Inflammatory macrophage (primary cell): Measurements from ENCODE around the gene TBL2.
"Not testable (repeated sequence)": the region's sequence is repeated elsewhere in the genome, so short reads cannot be mapped to it uniquely, and the experiment has no call there.

Experiments
- DNase-seq, 2 donors: peaks; one replicate each; pipeline ENCODE4 v3.0.0-alpha.2; 2020 to 2022

Gene TBL2

DNA sequence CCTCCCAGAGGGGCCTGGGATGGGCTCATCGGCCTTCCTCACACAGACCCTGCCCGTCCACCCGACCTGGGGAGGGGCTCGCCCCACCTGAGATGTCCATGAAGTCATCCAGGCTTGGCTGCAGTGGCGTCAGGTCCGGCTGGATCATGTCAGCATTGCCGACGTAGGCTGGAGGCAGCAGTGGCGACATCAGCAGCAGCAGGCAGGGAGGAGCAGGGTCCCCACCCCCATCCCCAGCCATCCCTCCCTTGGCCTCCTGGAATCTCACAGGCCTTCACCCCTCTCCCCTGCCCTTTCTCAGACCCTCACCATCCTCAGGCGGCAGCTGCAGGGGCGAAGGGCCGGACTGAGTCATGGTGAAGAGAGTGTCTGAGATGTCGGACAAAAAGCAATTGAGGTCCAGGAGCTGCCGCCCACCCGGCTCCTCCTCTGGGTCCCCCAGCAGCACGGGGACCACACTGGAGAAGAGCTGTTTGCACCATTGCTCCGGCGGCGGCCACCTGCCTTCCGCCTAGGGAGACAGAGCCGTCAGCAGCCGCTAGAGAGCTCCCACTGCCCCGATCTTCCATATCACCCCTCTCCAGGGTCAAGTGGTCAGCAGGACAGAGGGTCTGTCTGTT, 27.3 kb upstream of the TBL2 start:
- DNase-seq, result no peak

- DNase-seq, result peak; percentile 83 to 92
Measured at GRCh38 chr7:73602721-73603651, 24.6 kb upstream of the TBL2 start.

DNA sequence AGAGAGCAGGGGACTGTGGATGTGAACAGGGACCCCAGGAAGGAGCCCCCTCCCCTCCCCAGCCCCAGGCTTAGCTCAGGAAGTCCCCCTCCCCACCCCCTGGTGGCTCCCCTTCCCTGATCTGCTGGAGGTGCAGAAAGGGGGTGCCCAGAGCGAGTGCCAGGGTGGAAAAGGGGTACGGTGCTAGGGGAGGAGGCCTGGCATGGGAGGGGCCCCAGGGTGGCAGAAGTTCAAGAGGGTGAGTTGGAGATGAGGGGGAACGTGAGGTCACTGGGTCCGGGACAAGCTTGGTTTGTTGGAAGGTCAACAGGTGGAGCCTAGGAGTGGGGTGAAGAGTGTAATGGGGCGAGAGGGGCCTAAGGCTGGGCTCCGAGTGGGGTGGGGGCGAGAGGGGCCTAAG, 21.5 kb upstream of the TBL2 start:
- no peak for DNase-seq

- DNase-seq, result peak in 1 of 2 donors; percentile 5
Measured at GRCh38 chr7:73599151-73599882, 20.9 kb upstream of the TBL2 start.

DNA sequence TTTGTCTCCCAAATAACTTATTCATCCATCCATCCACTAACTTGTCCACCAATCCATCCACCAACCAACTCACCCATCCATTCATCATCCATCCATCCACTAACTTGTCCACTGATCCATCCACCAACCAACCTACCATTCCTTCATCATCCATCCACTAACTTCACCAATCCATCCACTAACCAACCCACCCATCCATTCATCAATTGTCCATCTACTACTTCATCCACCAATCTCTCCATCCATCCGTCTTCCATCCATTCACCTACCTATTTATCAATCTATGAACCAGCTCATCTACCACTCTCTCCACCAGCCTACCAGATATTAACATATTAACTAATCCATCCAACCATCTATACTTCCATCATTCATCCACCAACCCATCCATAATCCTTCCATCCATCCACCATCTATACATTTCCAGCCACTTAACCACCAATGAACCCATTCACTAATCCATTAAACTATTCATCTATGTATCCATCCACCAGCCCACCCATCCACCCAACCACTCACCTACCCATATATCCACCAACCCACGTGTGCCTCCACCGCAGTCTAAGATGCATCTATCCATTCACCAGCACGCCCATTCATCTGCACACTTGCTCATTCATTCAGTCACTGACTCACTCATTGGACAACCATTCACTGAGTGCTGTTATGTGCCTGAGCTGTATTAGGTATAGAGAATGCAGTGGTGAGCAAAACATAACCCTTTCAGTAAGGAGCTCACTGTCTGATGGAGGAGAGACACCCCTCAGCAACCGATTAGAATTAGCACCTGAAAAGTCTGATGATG, 19.8 kb upstream of the TBL2 start:
- no peak for DNase-seq

GRCh38 chr7:73596191-73597065, 18.0 kb upstream of the TBL2 start:
- no peak for DNase-seq

- DNase-seq, result no peak
Measured at GRCh38 chr7:73595358-73595757, 17.0 kb upstream of the TBL2 start.

DNA sequence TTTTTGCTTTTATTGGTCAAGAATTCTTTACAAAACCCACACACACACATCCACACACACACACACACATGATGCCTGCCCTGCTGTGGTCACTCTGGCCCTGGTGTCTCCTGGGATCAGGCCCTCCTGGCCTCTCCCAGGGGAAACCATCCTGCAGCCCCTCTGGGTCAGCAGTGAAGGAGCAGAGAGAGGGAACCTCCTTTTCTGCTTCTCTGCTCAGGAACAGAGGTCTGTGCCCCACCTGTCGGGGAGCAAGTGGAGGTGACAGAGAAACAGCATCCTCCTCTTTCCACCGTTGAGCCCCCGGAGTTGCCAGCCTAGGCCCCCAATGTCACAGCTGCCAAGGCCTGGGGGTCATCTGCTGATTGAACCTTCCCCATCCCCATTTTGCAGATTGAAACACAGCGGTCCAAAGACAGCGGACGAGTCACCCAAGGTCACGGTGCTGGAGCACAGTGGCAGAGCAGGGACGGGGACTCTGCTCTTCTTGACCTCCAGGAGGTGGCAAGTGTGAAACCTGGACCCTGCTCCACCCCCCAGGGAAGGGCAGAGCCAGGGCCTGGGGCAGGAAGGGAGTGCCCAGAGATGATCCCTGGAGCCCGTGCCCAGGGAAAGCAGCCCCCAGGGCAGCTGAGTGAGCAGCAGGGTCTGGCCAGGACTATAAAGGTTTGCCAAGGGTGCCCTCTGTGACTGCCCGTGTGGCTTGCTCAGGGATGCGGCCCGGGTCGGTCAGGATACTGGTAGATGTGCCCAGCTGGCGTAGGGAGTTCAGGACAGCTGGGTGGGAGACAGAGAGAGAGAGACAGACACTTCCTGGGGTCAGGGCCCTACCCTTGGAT, 15.0 kb upstream of the TBL2 start:
- DNase-seq, result peak in 1 of 2 donors; percentile 24

DNA sequence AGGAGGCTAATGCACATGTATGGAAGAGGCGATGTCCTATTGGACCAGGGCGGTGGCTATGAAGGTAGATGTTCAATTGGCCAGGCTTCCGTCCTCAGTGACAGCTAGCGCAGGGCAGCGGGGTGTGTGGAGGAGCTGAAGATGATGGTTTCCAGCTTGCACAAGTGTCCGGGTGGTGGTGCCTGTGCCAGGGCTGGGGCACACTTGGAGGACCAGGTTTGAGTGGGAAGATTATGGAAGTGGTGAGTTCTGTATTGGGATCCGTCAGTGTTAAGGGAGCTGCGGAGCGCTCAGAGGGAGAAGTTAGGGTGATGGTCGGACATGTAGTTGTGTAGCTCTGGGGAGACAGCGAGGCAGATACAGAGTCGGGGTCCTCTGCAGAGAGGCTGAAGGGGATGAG, 8.5 kb upstream of the TBL2 start:
- DNase-seq, result no peak

DNA sequence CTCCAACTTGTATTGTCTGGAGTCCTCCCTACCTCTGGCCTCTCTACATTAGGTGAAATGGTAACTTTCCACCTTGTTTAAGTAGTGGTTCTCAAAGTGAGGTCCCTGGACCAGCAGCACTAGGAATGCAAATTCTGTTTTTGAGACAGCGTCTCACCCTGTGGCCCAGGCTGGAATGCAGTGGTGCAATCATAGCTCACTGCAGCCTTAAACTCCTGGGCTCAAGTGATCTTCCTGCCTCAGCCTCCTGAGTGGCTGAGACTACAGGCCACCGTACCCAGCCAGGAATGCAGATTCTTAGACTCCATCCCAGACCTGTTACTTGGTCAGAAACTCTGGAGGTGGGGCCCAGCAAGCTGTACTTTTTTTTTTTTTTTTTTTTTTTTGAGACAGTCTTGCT, 6.8 kb upstream of the TBL2 start:
- no peak for DNase-seq

GRCh38 chr7:73582664-73583202, 4.4 kb upstream of the TBL2 start:
- DNase-seq, result peak; percentile 38 to 61

GRCh38 chr7:73581006-73581405, 2.6 kb upstream of the TBL2 start:
- DNase-seq, result not testable (repeated sequence)

DNA sequence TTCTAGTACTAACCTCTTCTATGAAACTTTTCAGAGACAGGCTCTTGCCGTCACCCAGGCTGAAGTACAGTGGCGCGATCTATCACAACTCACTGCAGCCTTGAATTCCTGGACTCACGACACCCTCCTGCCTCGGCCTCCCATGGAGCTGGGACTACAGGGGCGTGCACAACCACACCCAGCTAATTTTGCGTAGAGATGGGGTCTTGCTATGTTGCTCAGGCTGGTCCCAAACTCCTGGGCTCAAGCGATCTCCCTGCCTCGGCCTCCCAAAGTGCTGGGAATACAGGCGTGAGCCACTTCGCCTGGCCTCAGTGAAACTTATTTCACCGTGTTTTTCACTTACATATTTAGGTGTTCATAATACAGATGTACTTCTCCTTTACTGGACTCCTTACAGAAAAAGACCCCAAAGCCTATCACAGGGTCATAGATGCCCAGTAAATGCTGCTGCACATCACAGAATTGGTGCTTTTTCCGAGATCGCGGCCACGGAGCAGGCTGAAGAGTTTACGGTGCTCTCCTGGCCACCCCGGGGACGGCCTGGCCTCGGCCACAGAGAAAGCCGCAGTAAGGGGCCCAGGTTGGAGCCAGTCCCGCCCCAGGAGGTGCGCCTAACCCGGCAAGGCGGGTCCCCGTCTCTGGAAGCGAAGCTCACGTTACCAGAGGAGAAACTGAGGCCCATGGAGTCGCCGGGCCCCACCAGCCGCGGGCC, 595 bp downstream of the TBL2 start:
- DNase-seq, result no peak

DNA sequence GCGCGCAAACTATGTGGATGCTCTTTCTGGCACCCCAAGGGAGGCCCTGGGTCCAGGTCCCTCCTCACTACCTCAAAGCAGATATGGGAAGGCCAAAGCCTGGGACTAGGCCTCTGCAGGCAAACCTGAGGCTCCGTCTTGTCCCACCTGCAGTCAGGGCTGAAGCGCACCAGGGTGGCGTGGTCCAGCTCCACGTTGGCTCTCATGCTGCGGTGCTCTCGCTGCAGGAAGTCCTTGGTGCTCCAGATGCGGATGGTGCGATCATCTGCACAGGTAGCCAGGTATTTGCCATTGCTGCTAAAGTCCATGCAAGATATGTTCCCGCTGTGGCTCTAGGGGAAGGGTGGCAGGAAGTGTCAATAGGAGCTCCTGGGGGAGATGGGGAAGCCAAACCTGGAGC, 4.6 kb downstream of the TBL2 start:
- DNase-seq, result no peak

DNA sequence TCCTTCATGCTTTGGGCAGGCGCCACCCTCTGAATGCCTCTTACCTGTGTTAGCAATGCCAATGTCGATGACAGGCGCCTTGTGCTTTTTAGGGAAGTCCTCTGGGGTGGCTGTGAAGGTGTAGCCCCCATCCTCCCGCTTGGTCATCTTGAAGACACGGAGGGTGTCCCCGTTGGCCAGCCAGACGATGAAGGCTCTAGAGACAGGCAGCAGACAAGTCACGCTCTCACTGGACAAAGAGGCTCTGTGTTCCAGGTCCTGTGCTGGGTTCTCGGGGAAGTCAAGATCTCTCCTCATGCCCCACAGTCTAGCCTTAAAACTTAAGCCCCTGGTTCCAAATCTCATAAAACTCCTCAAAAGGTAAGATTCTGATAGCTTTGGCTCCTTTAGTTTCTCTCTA, 5.1 kb downstream of the TBL2 start:
- DNase-seq, result no peak

GRCh38 chr7:73572767-73573186, 5.6 kb downstream of the TBL2 start:
- DNase-seq, result no peak

DNA sequence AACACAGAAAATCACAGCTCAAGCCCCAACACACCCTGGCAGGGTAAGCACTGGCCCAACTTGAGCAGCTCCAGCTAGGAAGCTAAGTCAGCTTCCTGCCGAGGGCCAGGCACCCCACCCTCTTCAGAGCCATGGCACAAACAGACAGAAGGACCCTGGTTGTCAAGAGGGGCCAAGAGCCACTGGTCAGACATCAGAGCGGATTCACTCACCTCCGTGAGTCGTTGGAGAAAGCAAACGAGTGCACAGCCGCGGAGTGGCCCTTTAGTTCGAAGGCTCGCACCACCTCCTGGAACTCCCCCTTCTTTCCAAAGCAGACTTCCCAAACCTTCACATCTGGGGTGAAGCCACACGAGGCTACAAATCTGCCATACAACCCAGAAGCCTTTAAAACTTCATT, 7.4 kb downstream of the TBL2 start:
- DNase-seq, result no peak

DNA sequence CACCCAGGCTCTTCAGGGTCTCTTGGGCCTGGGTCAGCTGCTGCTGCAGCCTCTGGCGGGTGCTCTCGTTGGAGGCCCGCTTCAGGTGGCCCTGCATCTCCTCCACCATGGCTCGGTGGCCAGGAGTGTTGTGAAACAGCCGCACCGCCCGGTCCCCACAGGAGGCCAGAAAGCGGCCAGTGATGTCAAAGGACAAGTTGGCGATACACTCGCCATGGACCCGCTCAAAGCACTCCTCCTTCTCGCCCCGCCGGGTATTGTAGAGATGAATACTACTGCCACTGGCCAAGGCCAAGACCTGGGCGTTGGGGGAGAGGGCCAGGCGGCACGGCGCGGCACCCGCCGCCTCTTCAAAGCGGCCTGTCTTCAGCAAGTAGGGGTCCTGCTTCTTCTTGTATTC, 7.9 kb downstream of the TBL2 start:
- no peak for DNase-seq

DNA sequence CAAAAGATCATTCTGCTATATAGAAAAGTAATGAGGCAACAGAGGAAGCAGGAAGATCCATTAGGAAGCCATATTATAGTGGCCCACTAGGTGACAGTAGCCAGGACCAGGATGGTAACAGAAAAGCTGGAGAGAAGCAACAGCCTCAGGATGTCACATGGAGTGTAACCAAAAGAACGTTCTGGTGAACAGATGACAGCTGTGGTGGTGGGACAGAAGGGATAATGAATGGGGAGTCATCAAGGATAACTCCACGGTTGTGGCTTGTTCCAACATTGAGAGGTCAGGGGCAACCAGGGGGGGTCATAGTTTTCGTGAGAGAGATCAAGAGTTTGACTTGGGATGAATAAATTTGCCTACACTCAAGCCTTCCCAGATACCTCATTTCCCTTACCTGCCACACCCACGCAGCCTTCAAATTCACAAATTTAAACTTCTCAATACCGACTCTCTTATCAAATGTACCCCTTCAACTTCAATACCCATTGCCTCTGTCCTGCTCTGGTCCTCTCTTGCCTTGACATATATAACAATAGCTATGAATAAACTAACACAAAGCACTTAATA, 9.3 kb downstream of the TBL2 start:
- DNase-seq, result no peak
